ENCODE measurements around the gene HS3ST5.
"Not testable (repeated sequence)": the region's sequence is repeated elsewhere in the genome, so short reads cannot be mapped to it uniquely, and the experiment has no call there.

HS3ST5 gene

DNA sequence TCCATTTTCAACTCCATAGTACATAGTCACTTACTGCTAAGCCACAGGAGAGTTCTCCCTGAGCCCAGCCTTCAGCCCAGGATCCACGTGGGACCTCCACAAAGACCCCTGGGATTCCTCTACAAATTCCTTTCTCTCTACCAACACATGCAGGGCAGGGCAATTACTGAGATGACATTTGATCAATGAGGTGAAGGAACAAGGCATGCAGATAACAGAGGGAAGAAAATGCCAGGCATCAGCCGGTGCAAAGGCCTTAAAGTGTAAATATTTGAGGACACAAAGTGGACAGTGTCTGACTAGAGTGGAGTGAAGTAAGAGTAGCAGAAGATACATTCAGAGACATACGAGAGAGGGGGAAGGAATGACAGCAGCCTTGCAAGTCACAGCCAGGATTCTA is 70.2 kb downstream of the HS3ST5 start:
- no peak for DNase-seq

DNA sequence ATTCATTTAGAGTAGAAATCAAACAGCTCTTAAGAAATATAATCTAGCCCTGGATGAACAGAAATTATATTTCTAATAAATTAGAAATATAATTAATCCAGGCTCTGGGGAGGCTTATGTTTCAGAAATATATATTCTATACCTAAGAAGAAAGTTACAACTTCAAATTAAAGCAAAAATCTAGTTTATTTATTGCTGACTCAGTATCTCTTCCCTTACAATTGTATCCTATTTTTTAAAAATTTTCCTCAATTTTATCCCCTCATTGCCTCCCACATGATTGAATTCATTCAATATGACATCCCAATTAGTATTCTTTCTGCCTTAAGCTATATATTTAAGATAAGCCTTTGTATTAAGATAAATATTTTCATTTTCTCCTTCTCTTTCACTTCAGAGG is 71.4 kb downstream of the HS3ST5 start:
- DNase-seq: no peak

DNA sequence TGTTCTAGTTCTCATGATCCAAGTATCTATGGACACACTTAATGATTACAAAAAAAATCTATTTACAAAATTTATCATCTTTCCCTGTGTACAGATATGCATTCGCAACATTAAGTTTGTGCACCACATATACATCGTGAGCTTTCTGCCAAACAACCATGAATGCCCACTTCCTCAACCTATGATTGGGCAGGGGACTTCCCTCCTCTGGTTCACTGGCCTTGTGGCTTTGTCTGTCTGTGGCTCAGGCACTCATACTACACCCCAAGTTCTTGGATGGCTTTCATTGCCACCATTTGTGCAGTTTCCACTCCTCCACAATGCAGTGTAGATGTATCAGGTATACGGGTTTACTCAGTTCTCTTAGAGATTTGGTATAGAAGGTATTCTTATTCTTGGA is 74.9 kb downstream of the HS3ST5 start:
- DNase-seq: no peak

DNA sequence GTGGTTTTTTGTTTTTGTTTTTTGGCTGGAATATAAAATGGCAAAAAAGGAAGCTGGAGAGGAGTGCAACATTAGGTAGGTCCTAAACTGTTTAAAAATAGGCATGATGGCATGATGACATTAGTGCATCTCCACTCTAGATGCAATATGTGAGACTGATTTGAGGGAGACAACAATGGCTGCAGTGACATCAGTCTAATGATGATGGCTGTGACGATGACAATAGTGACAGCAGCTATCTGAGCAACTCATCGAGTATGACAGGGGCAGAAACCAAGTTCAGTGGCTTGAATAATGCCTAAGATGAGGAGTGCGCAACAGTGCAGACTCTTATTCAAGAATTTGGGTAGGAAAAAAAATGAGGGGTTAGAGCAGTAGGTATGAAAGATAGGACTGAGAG is 82.0 kb downstream of the HS3ST5 start:
- DNase-seq: no peak

DNA sequence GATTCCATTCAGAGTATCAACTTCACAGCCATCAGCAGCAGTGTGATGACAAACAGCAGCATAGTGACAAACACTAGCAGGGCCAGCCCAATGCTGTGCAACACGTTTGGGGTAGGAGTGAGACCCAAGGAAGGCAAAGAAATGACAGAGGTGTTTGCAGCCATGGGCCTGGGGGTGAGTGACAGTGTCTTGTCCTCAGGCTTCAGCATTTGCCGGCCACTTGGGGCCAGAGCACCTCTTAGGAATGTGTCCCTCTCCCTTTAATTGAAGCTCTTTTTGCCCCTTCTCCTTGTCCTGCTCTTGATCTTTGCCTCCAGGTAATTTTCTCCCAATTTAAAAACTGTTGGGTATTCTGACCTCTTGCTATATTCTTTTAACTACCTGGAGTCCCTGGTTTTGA is 84.4 kb downstream of the HS3ST5 start:
- no peak for DNase-seq

DNA sequence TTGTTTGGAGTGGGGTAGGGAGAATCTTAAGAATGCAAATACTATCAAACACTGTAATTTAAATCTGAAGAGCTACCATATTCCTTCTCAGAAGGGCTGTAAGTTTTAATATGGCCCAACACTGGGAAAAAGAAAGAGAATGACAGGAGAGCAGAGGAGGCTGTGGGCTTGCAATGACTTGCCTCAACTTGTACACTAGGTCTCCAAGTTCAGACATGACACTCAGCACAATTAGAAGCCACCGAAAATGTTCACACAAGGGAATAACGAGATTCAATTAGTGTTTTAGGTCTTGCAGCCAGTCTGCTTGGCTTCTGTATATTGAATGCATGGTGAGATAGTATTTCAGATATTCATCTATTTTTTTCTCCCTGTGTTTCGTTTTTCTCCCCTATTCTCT is 89.4 kb downstream of the HS3ST5 start:
- no peak for DNase-seq

DNA sequence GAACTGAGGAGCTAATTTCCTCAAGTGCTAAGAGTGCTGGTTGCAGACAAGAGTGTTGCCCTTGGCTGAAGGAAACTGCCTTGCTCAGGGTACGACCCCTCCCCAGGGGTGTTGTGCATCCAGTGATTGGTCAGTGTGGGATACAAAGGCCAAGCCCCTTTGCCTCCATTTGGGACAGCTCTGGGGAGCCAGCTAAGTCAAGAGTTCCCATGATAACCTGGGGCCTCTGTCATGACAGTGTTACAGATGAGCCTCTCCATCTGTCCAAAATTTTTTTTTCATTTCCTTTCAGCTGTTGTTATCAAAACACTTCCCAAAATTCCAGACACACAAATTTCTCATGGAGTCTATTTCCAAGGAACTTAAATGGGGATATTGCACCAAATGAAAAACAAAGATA is 93.3 kb downstream of the HS3ST5 start:
- no peak for DNase-seq

DNA sequence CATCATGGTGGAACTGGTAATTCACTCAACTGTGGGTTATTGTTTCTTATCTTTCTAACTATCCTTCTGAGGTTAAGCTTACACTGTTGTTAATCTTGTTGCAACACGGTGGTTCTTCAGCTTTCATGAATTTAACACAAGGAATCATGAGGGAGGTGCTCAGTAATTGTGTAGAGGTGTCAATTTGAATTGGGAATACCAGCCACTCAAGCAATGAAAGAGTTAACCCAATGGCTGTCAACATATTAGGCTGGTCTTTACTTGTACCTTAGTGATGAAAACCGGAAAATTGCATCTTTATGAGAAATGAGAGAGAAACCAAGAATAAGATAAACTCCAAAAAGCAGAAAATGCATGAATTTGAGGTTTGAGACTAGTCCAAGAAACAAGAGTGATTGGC is 95.7 kb downstream of the HS3ST5 start:
- no peak for DNase-seq

DNA sequence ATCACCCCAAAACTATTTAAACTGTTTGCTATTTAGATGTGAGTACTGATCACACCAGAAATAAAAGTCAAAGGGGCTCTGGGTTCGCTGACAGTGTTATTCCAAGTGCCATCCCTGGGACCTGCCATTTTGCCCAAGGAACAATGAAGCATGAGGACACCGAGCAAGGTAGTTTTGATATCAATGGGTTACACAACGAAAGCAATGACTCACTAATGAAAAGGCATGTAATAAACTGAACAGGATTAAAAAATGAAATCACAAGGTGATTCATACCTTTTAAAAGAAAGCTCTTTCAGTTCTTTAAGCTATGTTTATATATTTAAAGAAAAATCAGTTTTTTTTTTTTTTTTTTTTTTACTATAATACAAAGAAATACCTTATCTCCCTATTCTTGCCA is 102.0 kb downstream of the HS3ST5 start:
- DNase-seq: no peak

DNA sequence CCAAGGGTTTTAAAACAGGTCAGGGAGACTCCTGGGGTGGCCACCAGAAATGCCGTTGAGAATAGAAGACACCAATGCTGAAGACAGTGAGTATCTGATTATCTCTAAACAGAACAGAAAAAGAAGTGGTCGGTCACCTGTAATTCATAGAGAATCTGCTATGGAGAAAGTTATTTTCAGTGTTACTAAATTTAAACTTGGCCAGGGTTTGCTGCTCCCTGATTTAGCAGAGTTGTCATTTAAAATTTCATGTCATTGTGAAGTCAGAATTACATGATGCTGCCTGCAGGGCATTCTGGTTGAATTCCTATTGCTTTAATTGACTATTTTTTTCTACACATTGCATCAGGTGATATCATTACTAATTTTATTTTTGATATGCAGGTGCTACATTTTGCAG is 114.1 kb downstream of the HS3ST5 start:
- DNase-seq: no peak

DNA sequence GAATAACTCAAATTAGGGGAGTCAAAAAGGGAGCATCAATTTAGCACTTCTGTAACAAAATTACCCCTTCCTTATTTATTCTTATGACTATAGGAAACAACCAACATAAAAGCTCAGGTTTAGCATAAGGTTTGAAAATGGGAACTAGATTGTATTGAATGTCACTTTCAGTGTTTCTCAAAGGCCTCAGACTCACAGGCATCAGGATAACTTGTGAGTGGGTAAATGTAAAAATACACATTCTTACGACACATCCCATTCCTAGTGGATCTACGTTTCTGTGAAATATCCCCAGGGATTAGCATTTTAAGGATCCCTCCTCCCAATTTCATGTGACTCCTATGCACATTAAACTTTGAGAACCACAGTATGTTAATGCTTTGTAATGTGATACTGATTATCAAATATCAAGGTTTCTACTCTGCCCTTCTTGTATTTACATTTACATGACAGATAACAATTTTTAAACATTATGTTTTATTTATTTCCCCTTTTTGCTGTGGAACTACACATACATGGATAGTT is 114.8 kb downstream of the HS3ST5 start:
- DNase-seq: no peak

DNA sequence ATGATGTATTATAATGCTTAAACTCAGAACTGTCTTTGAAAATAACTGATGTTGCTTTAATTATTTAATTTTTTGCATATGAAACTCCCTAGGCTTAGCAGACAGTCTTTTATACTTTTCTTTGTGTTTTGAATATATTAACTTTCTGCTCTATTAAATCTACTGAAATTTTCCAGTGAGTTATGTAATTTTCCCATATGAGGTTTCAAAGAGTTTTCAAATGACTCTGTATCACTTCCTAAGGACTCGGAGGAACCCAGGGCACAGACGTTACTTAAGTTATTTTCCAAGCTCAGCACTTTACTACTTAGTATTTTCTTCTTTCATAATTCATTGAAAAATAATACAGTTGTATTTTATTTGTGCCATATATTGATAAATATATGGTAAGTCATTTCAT is 122.6 kb downstream of the HS3ST5 start:
- no peak for DNase-seq

DNA sequence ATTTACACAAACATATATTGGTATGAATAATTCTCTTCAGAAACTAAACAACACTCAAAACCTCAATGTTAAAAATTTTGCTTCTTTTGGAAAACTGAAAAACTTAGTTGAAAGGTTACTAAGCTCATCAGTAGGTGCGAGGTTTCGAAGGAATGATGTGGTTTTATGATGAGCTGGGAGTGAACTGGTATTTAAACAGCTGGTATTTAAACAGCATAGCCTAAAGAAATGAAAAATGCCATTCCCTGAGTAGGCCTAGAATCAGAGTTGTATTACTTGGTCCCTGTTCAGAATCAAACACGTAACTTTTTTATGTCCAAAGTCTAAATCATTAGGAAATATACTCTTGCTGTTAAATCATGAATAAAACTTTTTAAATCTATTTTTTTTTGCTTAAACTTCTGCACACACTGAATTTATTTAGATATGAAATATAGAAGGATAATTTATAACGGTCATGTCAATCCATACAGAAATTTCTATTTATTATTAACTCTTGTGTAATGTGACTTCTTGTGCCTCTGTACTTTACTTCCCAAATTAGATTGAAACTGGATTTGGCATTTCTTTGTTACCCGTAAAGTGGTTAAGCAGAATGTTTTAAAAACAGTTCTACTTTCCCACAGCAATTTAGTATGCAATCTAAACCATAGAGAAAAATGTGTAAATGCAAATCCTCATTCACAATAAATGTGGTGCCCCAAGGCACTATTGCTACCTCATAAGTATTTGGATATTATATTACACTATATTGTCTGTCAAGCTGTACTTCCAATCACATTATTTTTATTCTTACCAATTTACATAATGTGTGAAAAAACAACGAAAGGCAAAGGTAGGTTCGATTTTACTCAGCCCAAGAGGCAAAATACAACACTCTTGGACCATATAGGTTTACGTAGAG is 124.1 kb downstream of the HS3ST5 start:
- no peak for DNase-seq

DNA sequence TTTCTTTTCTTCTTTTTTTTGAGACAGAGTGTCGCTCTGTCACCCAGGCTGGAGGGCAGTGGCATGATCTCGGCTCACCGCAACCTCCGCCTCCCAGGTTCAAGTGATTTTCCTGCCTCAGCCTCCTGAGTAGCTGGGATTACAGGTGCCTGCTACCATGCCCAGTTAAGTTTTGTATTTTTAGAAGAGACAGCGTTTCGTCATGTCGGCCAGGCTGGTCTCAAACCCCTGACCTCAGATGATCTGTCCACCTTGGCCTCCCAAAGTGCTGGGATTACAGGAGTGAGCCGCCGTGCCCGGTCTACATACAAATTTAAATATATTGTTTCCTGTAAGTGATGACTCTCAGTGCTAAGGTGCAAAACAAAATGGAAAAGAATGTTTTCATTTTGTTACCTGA is 124.8 kb downstream of the HS3ST5 start:
- DNase-seq: not testable (repeated sequence)

DNA sequence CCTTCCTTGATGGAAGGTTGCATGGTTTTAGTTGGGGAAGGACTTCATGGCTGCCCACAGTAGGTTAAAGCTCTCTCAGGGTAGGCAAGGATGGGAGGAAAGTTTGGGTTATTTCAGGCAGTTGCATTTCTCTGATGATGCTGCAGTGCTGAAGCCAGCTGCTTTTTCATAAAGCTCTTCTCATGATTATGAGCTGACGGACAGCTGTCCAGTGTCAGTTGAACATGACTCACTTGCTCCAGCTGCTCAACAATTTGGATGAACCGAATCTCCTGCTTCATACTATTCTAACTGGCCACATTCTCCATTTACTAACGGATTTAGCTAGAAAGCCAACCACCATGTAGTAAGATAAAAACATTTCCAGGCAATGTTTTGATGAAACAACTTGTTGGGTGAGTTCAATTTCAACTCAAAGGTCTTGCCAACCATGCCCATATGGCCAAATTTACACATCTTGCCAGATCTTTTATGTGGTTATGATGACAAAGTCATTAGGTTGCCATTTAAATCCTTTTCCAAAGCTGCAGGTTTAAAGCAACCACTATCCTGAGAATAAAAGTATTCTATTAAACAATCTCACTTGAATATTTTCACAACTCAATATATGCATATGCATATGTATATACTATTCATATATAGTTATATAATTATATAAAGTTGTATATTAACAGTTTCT is 125.9 kb downstream of the HS3ST5 start:
- no peak for DNase-seq

DNA sequence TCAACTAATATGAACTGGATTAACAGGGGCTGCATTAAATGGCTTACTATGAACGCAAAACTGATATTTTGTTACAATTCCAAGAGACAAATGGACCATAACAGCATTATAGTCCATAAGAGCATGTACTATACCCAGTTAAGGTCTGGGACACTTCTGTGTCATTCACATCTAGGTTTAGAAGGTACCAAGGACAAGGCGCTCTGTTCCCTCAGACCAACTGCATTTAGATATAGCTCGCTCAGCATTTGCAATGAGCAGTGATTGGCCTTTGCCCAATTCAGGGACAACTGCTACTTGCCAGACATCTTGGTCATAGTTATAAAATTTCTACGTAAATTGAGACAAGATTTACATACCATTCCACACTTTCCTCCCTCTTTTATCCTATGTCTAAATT is 132.4 kb downstream of the HS3ST5 start:
- no peak for DNase-seq

DNA sequence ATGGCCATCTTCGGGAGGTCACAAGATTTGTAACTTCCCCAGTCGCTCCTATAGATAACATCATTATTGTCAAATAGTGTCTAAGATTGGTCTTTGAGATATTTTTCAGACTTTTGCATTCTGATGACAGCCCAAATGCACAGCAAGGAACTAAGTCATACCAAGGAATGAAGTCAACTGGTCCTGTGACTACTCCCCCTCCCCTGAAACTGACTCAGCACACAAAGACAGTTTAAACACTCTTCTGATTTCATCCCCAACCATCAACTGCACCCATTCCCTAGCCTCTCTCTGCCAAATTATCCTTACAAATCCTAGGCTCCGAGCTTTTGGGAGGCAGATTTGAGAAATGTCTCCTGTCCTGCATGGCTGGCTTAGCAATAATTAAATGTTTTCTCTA is 139.4 kb downstream of the HS3ST5 start:
- DNase-seq: no peak

DNA sequence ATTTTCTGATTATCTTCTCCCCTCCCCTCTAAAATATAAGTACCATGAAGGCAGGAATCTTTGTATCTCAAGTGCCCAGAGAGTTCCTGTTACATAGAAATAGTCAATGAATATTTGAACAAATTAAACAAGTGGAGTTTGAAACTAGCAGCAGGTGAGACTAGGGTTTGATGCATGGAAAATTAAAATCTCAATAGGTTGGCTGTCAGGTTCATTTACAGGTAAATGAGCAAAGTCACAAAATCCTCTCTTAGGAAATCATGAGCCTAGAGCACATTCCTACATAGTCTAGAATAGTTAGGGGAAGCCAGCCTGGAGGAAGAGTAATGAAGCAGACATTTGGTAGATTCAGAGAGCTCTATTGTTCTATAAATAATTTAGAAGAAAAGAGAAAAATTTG is 140.4 kb downstream of the HS3ST5 start:
- no peak for DNase-seq

DNA sequence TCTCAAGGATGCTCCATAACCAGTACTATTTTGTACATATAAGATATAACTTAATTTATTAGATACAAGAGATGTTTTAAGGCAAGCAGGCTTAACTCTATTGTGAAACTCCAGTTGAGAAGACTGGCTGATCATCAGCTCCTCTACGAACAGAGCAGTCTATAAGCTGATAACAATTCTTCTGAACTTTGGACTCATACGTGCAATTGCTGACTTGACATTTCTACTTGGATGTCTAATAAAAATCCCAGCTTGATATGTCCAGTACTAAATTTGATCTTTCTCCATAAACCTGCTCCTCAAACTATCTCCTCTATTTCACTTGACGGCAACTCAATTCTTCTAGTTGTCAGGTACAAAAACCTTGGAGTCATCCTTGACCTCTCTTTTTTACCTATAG is 141.9 kb downstream of the HS3ST5 start:
- DNase-seq: no peak

DNA sequence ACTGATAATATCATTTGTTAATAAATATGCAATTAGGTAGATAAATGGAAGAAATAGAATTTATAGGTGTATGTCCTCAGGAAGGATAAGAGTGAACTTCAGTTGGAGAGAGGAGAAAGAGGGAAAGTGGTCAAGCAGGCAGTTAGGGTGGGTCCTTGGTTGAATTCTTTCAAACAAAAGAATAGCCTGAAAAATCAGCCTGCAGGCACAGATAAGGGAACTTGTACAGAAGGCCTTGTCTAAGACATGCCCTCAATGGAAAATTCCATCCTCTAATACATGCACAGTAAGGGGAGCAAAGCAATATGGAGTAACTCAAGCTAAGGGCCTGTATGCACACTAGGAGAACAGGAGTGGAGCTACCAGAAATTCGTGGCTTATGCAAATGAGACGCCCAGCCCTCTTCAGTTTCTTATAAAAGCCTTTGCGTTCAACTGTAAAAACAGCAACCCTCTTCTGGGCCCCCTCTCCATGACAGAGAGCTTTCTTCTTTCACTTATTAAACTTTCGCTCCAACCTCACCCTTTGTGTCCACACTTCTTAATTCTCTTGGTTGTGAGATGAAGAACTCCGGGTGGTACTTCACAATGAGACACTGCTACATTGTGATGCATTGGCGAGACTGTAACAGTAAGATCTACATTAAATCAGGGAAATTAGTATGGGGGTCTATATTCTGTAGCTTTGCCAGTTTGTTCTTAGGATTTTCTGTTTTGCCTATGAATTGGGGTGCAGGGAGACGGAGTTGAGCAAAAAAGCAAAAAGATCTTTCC is 147.0 kb downstream of the HS3ST5 start:
- no peak for DNase-seq

DNA sequence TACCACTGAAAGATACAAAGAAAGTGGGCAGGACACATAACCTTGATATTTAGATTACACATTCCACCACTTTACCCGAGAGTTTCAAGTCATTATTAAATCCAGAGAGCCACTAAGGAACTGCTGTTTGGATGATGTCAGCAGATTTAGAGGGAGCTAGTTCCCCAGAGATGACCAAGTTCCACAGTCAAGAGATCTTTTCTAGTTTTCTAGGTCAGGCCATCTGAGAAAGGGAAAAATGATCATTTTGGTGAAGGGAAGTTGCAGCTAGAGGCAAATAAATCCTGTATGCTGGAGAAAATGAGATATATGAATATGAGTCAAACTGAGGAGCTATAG is 147.8 kb downstream of the HS3ST5 start:
- no peak for DNase-seq

DNA sequence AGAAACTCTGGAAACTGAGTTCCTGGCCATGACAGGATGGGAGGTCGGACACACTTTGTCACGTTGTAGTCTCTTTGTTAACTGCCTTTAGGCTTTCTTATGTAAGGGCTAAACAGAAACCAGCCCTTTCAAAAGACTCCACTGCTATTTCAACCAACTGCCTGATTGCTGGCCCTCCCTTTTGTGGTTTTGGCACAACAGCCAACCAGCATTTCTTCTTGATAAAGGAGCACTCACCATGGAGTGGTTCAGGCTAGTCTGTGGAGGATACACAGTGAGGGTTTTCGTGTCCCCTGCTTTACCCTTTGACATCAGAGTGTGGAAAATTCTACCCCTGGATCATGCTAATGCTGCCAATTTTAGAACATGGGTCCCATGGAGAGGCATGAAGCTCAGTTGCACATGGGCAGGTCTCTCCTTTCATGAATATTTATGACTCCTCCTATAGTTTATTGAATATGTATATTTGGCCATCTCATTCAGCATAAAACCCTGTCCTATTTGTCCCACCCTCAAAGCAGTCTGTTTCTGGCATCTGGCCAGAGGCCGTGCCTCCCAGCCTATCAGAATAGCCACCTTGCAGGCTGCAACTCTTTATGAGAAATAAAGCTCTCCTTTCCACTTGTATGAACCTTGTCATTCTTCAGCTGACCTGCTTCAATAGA is 148.3 kb downstream of the HS3ST5 start:
- no peak for DNase-seq

DNA sequence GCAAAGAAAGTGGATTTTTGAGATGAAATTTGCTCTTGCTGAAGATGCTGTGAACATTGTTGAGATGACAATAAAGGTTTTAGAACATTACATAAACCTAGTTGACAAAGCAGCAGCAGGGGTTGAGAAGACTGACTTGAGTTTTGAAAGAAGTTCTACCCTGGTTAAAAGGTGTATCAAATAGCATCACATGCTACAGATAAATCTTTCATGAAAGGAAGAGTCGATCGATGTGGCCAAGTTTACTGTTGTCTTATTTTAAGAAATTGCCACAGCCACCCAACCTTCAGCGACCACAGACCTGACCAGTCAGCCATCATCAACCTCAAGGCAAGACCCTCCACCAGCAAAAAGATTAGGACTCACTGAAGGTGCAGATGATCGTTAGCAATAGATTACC is 155.3 kb downstream of the HS3ST5 start:
- DNase-seq: no peak

Data from activated effector memory CD4-positive, alpha-beta T cell treated with anti-CD3 and anti-CD28 coated beads, Interleukin-2, amount 50 U/mL, for 16 hours (primary cell).